Measurements from ENCODE around the gene ALOX12B.
"Not testable (repeated sequence)": the region's sequence is repeated elsewhere in the genome, so short reads cannot be mapped to it uniquely, and the experiment has no call there.

Gene ALOX12B

DNA sequence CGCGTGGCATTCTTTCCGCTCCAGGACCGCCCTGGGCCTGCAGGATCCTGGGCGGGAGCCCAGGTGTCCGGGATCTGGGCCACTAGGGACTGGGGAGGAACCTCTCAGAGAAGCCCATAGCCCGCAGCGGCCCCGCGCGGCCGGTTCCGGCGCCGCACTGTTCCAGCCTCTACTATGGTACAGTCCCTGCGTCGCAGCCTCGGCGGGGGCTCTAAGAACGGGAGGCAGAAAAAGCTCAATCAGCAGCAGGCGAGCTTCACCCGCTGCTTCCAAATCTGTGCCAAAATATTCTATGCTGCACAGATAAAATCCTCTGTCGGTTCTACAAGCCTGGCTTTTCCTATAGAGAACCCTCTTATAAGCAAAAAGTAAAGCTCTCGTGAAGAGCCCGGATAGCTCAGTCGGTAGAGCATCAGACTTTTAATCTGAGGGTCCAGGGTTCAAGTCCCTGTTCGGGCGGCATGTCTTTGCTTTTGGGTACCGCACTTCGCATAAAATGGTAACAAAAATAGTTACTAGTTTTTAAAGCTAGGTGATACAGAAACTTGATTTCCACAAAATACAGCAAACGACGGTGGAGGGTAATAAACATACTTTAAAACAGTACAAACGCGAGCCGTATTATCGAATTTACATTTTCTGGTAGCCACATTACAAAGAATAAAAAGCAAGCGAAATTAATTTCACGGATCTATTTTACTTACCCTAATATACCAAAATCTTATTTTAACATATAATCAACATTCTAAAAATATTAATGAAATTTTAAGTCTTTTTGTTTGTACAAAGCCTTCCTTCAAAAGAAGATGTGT lies 31.5 kb upstream of the ALOX12B start:
- DNase-seq = peak; percentile 68 to 81 (median 69)

DNA sequence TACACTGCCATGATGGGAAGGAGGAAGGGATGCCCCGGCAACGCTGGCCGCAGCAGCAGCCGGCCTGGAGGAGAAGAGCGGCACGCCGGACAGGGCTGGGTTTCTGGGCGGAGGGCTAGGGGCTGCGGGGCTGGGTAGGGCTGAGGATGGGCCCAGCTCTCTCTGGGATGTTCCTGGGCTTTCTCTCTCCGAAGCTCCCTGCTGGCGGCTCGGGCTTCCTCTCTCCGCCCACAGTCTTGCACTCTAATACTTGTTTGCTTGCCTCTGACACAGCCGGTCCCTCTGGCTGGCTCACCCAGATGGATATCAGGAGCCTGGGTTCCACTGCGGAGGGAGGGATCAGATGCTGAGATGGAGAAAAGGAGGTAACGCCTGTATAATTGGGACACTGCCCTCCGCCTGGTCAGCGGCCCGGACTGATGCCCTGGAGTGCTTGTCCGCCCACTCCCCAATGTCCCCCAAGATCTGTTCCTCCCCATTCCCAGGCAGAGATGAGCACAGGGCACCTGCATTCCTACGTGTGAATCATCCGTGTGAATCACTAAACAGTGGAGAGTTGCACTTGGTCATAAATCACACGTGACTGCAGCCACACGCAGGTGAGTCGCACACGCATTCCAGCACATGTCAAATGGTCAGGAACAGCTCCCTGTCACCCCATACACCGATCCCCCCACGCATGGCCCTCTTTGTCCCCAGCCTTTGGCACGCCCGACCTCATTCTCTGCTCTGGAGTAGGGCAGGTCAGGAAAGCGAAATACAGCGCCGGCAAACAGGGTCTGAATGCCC lies 30.7 kb upstream of the ALOX12B start, which contains the start of gene ALOXE3:
Gene ALOXE3, minus strand, starts transcription at position 535 of the 789 bp plus-strand sequence. Its CDS starts 524 bp downstream, at position 11.
- DNase-seq = no peak

DNA sequence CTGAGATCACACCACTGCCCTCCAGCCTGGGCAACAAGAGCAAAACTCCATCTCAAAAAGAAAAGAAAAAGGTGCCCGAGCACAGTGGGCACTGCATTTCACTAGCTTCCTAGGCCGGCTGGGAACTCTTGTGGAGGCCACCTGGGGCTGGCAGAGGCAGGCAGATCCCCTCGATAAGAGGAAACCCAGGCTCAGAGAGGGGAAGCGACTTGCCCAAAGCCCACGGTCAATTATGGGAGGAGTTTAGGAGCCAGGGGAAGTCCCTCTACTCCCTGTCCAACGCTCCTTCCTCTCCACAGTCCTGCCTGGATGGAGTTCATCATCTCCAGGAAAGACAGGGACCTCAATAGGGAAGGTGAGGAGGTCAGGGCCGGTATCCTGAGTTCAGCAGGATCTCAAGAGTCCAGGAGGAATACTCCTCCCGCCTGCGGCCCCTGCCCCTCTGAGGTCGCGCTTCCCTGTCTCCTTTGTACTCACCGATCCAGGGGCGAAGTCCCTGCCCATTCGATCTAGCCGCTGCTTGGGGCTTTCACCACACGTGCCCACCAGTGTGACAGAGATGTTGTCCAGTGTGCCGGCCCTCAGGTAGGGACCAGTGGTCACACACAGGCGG lies 30.0 kb upstream of the ALOX12B start:
- DNase-seq = no peak

DNA sequence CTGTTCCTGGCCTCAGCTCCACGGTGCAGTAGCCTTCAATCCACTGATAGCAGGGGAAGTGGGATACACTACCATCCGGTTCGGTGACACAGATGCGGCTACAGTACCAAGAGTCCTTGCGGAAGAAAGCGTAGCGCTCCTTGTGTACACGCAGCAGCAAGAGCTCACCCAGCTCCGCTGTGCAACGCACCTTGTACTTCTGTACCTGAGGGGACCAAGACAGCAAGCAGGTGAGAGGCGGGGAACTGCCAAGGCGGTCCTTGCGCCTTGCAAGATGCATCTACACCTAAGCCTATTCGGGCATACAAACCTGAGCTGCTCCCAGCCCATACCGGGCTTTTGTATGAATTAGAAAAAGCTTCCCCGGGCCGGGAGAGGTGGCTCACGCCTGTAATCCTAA lies 29.3 kb upstream of the ALOX12B start:
- DNase-seq = no peak

DNA sequence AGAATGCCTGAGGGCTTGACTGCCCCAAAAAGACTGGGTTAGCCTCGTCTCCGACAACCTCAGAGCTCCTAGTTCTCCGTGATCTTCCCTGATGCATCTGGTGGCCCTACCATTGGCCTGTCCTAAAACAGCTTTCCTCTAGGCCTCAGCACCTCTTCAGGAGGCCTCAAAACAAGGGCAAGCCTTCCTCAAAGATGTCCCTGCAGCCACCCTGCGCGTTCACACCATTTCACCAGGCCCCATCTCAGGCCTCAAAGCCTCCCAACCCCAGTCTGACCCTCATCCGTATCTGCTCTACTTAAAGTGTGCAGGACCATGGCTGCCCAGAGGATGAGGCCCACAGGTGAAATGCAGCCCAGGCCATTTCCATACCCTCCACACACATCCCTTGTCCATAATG lies 23.4 kb upstream of the ALOX12B start:
- no peak for DNase-seq

DNA sequence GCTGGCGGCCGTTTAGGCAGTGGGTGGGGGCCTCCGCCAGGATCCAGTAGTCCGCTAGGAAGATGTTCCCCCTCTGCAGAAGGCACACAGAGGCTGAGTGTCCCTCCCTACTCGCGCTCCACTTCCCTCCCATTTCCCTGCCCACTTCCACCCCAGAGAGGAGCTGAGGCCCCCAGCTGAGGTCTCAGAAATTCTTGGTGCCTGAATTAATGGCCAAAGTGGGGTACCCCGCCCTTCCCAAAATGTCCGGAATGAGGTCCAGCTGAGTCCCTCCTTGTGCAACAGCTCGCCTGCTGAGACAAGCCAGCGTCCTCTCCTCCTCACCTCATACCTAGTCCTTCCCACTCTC lies 22.9 kb upstream of the ALOX12B start:
- DNase-seq = no peak

DNA sequence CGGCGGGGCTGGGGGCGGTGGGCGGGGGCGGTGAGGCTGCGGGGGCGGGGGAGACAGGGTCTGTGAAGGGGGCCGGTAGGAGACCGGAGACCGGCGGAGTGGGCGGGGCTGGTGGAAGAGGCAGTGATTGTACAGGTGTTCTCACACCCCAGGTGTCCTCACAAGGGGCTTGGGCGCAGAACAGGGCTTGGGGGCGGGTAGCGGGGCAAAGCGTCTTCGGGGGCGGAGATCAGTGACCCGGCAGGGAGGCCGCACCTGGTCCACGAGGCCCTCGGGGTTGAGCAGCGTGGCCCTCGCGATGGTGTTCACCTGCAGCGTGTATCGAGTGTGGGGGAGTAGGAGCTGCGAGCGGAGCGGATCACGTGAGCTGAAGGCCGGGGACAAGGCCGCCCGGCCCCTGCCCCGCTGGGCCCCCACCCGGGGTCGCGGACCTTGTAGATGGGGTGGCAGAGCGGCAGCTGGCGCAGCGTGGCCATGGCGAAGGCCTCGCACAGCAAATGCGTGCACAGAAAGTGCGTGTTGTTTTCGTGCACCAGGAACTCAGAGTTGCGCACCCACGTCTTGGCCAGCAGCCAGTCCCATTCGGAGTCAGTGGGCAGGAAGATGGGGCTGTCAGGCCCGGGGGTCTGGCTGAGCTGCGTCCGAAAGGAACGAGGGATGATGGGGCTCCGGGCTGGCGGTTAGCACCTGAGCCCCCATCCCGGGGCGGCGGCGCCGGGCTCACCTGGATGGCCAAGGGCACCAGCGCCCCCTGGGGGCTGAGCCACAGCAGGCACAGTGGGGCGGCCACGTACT lies 22.3 kb upstream of the ALOX12B start:
- DNase-seq = peak; percentile 39 to 85 (median 70)

DNA sequence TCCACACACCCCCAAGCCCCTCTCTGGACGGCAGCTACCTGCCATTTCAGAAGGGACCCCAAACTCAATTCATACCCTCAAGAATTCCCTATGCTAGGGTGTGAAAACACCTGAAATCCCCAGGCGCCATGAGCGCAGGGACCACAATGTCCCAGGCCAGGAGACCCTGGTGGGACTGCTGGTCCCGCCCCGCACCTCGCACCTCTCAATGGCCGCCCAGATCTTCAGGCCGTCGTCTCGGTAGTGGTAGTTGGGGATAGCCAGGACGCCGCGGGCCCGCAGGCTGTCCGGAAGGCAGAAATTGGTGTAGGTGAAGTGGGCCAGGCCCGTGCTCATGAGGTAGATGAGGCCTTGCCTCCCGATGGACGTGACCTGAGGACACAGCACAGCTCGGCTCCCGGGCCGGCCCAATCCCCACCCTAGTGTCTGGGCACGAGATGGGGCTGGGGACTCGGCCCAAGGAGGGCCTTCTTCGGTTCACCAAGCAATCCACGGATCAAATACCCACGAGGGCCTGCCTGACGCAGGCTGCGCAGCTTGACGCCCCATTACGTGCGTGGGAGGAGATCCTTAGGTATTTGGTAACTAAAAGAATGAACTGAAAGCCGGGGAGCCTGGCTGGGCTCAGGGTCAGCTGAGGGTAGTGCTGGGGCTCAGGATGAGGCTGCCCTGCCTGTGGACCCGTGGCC lies 21.6 kb upstream of the ALOX12B start:
- DNase-seq = no peak

DNA sequence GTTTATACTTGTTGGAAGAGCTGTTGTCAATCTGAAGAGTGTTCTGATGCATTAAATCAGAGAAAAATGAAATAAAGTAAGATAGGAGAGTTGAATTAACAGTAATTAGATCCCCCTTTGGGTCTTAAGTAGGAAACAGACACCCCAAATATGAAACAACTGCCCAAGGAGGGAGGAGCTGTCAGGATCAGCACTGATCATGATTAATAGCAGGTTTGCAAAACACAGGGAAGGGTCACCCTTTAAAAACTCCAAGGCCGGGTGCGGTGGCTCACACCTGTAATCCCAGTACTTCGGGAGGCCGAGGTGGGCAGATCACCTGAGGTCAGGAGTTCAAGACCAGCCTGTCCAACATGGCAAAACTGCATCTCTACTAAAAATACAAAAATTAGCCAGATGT lies 19.5 kb upstream of the ALOX12B start:
- DNase-seq = not testable (repeated sequence)

DNA sequence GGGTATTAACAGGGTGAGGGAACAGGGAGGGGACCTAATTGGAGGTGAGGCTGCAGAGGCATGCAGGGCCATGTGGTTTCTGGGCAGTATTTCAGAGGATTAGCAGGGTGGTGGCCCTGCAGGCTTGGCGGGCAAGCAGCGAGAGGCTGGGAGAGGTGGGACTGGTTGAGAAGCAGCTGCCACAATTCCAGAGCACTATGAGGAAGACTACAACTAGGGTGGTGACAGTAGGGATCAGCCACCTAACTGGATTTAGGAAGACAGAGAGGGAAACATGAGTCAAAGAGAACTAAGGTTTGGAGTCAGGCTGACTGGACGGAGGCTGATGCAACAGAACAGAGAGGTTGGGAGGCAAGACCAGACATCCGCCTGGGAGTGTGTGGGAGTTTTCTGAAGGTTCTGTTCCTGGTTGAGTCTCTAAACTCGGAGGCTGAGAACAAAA lies 18.5 kb upstream of the ALOX12B start:
- no peak for DNase-seq

DNA sequence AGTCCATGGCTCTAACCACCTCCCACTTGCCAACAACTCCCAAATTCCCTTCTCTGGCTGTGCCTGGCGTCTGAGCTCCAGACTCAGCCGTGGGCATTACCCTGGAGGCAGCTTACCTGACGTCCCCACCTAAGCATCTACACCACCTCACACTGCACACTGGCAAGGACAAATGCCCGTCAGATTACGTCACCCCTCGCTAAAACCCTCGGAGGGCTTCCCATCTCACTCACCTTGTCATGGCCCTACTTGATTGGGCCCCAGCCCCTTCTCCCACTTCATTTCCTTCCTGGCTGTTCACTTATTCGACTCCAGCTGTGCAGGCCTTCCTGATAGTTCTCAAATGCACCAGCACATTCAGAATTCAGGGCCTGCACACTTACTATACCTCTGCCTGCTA lies 17.4 kb upstream of the ALOX12B start:
- no peak for DNase-seq

DNA sequence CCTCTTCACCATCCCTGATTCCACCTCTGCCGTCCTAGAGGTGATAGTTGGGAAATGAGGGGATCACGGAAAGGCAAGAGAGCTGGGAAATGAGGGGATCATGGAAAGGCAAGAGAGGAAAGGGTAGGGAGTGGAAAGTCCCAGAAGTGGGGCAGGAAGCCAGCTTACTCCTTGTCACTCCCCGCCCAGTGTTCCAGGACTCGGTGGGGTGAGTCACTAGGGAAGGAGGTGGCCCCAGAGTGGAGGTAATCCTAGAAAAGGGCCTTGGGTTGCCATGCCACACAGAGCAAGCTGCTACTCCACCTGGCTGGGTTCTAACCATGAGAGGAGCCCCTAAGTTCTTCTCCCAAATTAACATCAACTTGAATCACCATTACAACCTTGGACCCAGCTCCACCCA lies 16.0 kb upstream of the ALOX12B start:
- no peak for DNase-seq

DNA sequence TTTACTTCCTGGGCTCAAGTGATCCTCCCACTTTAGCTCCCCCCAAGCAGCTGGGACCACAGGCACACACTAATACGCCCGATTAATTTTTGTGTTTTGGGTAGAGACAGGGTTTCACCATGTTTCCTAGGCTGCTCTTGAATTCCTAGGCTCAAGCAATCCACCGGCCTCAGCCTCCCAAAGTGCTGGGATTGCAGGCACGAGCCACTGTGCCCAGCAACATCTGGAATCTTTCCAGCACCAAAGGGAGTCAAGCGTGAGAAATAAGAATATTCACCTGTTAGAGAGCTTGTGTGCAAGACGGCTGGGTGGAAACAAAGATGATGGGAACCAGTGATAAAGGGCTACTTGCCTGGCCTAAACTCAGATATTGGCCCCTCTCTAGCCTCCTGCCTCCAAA lies 14.2 kb upstream of the ALOX12B start:
- DNase-seq = no peak

DNA sequence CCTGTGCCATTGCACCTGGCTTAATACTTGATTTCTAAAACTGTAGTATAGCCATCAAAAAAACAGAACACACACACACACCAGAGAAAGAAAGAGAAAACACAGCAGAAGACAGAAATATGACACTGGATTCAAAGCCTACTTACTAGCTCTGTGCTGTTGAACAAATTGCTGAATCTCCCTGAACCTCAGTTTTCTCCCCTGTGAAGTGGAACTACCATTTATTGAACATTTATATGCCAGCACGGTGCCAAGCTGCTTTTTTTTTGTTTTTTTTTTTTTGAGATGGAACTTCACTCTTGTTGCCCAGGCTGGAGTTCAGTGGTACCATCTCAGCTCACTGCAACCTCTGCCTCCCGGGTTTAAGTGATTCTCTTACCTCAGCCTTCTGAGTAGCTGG lies 13.2 kb upstream of the ALOX12B start:
- no peak for DNase-seq

DNA sequence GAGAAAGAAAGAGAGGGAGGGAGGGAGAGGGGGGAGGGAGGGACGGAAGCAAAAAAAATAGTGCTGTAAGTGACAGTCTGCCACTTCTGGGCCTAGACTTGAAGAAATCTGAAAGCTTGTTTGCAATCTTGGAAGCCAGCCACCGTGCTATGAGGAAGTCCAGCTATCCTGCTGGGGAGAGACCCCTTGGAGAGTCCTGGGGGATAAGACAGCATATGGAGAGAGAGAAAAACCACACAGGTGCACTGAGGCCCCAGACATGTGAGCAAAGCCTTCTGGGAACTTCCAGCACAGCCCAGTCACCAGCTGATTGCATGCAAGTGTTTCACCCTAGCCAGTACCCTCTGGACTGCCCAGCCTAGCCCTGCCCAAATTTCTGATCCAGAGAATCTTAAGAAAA lies 12.6 kb upstream of the ALOX12B start:
- no peak for DNase-seq

DNA sequence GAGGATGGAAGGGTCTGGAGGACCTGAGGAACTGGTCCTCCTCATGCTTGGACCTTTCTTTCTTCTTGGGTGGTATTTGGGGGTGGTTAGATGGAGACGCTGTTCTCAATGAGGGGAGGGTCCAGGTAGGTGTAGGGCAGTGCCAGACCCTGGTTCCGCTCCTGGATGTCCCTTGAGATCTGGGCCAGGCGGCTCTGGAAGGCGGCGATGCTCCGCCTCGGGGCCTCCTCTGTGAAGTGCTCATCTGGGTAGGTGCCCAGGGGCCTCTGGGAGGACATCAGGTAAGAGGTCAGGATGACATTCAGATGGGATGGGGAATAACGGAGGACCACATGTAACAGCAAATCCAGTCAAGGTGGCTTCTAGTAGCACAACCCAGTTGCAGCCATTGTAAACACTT lies 9.0 kb upstream of the ALOX12B start:
- no peak for DNase-seq

DNA sequence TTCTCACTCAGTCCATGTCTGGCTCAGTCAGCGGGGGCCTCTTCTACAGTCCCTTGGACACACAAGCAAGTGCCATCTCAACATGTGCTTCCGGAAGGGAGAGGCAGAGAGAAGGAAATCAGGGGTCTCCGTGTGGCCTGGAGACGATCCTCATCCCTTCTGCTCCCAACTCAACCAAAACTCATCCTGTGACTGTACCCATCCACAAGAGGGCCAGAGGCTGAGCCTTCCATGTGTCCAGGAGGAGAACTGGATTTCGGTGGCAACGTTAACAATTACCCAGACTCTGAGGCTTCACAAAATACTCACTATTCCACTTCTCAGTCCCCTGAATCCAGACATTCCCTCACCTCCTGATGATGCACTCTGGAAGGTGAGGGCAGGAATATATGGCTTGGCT lies 7.8 kb upstream of the ALOX12B start:
- DNase-seq = no peak

DNA sequence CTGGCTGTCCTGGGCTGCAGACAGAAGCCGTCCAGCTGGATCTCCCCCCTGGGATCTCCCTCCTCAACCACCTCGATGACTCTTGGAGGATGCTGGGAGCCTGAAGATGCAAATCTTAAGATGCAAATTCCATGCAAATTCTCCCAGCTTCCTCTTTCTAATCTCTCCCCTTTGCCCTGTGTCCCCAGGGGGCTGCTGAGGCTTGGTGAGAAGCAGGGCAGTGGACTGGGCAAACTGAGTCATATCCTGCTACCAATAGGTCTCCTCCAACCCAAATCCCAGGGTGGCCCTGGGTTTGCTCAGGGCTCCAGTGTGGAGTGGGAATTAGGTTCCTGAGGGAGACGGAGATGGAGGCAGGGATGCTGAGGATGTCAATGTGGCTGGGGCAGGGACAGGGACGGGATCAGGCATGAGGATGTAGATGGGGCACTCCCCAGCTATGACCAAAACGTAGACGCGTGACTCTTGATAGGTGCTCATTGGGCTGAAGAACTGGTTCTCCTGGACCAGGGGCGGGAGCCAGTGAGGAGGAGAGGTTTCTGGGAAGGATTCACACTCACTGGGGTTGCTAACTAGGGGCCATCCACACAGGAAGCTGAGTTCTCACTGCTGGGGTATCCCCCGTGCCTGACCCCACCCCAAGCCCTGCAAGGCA lies 3.6 kb upstream of the ALOX12B start:
- no peak for DNase-seq

DNA sequence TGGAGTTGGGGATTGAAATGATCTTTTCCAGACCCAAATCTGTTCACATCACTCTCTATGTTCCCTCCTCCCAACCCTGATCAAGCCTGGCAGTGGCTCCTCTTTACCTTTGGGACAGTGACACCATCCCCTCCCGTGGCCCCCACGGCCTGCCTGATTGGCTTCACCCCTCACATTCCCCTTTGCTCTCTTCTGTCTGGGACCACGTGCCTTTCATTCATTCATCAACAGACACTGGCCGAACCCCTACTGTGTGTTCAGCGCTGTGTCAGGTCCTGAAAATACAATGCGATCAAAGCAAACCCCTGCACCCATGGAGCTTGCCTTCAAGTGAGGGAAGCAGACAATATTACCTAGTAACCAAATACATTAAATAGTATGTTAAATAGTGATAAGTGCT lies 2.2 kb upstream of the ALOX12B start:
- no peak for DNase-seq

DNA sequence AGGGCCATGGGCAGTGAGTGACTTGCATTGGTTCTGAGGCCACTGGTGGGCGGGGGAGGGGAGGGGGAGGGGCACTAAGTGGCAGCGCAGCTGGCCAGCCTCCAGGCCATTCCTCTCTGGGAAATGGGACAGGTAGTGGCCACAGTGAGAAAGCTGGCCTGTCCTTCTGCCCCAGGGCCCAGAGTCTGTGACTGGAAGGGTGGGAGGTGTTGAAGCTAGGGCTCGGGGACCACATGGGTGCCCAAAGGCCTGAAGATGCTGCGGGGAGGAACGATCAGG lies 375 bp upstream of the ALOX12B start:
- DNase-seq = no peak

DNA sequence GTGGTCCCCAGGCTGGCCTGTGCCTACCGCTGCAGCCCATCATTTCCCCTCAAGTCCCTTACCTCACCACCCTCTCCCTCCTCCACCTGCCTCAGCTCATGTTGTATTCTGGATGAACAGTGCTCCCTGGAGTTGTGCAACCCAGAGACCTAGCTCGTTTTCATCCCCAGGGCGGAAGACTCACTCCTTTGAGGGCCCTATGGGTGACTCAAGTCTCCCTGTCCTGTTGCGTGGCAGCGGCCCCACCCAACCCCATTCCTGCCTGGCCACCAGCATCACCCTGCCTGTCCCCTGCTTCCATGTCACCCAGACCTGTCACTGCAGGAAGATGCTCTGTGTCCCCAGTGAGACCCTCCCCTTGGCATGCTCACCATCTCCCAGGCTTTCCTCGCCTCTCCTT lies 3.3 kb downstream of the ALOX12B start:
- no peak for DNase-seq

DNA sequence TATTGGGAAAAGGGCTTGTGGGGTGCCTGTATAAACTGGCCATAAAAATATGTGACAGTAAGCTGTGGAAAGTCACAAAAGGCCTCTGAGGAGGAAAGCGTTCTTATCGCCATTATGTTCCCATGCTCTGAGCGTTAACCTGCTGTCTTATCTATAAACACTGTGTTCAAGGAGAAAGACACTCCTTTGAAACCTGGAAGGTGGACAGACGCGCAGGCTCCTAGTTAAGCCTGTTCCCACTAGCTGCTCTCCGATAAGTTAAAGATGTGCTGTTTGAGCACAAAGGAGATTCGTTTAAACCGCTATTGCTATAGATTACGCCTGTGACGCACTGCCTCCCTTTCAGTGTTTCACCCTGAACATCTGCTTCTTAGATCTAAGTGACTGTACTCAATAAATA lies 5.2 kb downstream of the ALOX12B start:
- DNase-seq = no peak

All from activated naive CD4-positive, alpha-beta T cell (primary cell).